Body of pancreas (tissue), 4 donors: ENCODE measurements around the gene CD44. TPM values are rescaled to one million over a fixed set of nuclear protein-coding genes. Genes with fewer than 3 reads are reported as not detected.

Experiments
- ATAC-seq: fragments of 150-250 bp; one replicate; pipeline ENCODE4 v1.9.1; 2016
- DNase-seq, 4 donors: peaks; one replicate each; pipeline ENCODE4 v3.0.0-alpha.2; 2019
- H3K27ac ChIP-seq, 4 donors: fragments of 200-600 bp; sonication (generic); 1 replicate in 3 of 4; 2 replicates in 1 of 4; pipeline versions ENCODE4 v1.5.1 to v1.6.1; 2016 to 2019; ENCODE audit warnings: mild to moderate bottlenecking in 1 of 4, mixed read lengths in 1 of 4, moderate library complexity in 1 of 4
- H3K27me3 ChIP-seq, 2 donors: fragments of 200-600 bp; sonication (generic); one replicate each; pipeline ENCODE4 v1.6.0; 2016; ENCODE audit warnings: mild to moderate bottlenecking in 1 of 2
- H3K36me3 ChIP-seq, 2 donors: fragments of 200-600 bp; sonication (generic); replicated peaks in 1 of 2; 2 replicates each; pipeline ENCODE4 v1.5.1; 2016; ENCODE audit warnings: low read depth in 2 of 2; ENCODE audit not compliant: insufficient read depth in 1 of 2
- H3K4me1 ChIP-seq: fragments of 200-600 bp; sonication (generic); one replicate; pipeline ENCODE4 v1.6.0; 2016
- H3K4me3 ChIP-seq, 2 donors: fragments of 200-600 bp; sonication (generic); 1 replicate in 1 of 2; 2 replicates in 1 of 2; pipeline ENCODE4 v1.5.1; 2016 to 2019
- H3K9me3 ChIP-seq, 3 donors: fragments of 200-600 bp; sonication (generic); 1 replicate in 2 of 3; 2 replicates in 1 of 3; pipeline ENCODE4 v1.5.1; 2016
- POLR2A ChIP-seq, 3 donors: fragments of 450-650 bp; IDR thresholded peaks; one replicate each; pipeline ENCODE4 v1.6.1; 2016; ENCODE audit warnings: antibody characterized with exemption in 3 of 3, mild to moderate bottlenecking in 2 of 3
- WGBS, 2 donors: methylation state at CpG; one replicate each; pipeline ENCODE4 v1.1.5; 2017; 5-methylcytosine and 5-hydroxymethylcytosine counted together
- intact Hi-C: fragments of 100-400 bp; cut with DNase I; formaldehyde crosslinking; loops from one replicate; pipeline ENCODE4 v1.15.1; 2023
- total RNA-seq, 2 donors: library from RNA; depleted of rRNA; stranded (reverse); fragments of >200 nt; gene quantifications; one replicate each; pipeline ENCODE4 v1.1.0, GENCODE V29; 2016
- TF ChIP-seq, protein P1 (sequence below), 7 experiments: fragments of 450-650 bp in 4 of 7; fragments of 200-600 bp in 3 of 7; sonication (generic) in 3 of 7; IDR thresholded peaks; one replicate each; pipeline ENCODE4 v1.5.1; 2016 to 2019; ENCODE audit warnings: antibody characterized with exemption in 7 of 7

Gene CD44
- total RNA-seq, 2 donors from 2014 or later = 266 to 433 TPM

DNA sequence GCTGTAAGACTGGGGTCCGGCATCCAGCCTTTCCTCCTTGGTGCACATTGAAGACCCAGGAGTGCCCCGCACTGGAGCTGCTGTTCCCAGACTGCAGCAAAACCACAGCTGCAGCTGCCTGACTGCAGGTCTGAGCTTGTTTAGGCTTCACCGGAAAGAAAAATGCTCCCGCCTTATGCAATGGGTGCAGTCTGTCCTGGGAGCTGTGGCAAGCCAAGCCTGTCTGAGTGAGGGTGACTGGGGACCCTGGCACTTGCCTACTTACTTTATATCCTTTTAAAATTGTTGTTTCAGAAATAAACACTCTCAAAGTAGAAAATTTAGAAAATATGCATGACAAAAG is 23.3 kb upstream of the CD44 start:
- Histone ChIP-seq H3K4me3 (no peak overlapping the region), H3K4me1 (peaks cover 21% of the 10 kb centered on the region), H3K27ac (no peak overlapping the region), H3K9me3 (no peaks in the 10 kb centered on the region), H3K36me3 (no peaks in the 10 kb centered on the region), H3K27me3 (no peaks in the 10 kb centered on the region)
- intact Hi-C loops = no loop called here
- no peak for DNase-seq
- ATAC-seq = no peak
- TF ChIP-seq, protein P1, sequence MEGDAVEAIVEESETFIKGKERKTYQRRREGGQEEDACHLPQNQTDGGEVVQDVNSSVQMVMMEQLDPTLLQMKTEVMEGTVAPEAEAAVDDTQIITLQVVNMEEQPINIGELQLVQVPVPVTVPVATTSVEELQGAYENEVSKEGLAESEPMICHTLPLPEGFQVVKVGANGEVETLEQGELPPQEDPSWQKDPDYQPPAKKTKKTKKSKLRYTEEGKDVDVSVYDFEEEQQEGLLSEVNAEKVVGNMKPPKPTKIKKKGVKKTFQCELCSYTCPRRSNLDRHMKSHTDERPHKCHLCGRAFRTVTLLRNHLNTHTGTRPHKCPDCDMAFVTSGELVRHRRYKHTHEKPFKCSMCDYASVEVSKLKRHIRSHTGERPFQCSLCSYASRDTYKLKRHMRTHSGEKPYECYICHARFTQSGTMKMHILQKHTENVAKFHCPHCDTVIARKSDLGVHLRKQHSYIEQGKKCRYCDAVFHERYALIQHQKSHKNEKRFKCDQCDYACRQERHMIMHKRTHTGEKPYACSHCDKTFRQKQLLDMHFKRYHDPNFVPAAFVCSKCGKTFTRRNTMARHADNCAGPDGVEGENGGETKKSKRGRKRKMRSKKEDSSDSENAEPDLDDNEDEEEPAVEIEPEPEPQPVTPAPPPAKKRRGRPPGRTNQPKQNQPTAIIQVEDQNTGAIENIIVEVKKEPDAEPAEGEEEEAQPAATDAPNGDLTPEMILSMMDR (IDR thresholded peaks at IDR 0.05) = no peak
- no peak for TF ChIP-seq POLR2A (IDR thresholded peaks at IDR 0.05)
- 94 to 95% methylated on average over 4 of the region's 4 CpGs for WGBS, 2 donors

GRCh38 chr11:35116245-35116644 is 22.7 kb upstream of the CD44 start:
- TF ChIP-seq, protein P1 (IDR thresholded peaks at IDR 0.05) = no peak
- TF ChIP-seq POLR2A (IDR thresholded peaks at IDR 0.05) = no peak
- no peaks in the 10 kb centered on the region for H3K9me3 ChIP-seq
- H3K36me3 ChIP-seq = no peaks in the 10 kb centered on the region
- no peak overlapping the region for H3K4me3 ChIP-seq
- no peak for DNase-seq
- H3K4me1 ChIP-seq = peaks cover 20% of the 10 kb centered on the region
- no peak for ATAC-seq
- 72 to 82% methylated on average over 5 of the region's 5 CpGs for WGBS, 2 donors
- intact Hi-C loops = no loop called here
- no peaks in the 10 kb centered on the region for H3K27me3 ChIP-seq
- peak overlapping the region; percentile 68 to 80 (median 70) for H3K27ac ChIP-seq

DNA sequence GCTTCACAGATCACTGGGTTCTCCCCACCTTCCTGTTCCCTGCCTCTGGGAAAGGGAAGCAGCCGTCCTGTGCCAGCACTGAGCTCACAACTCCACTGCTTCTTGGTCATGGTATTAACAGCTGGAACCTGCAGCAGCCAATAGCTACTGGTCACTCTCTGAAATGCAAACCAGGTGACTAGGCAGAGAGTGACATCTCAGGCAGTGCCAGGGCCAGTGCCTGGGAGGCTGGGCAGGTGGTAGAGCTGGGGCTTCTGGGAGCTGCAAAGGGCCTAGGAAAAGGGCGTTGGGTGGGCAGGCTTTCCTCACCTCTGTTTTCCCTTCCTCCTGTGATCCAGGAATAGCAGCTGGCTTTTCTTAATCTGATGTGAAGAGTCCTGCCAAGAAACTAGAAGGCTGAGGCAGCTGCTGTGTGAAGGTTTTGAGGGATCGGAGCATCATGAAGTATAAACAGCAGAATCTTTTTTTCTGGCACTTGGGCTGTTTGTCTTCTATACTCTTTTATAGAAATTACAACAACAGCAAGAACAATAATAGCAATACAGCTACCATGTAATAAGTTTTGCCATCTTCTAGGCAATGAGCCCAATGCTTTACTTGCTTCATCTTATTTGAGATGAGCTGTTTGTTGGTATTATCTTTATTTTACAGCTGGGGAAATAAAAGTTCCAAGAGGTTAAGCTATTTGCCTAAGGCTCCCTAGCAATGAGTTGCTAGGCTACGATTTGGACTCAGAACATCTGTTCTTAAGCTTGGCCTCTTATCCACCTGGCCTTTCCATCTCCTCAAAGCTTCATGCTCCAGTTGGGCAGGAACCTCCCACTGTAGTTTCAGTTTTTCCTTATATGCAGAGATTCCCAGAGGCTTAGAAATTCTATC is 22.0 kb upstream of the CD44 start:
- TF ChIP-seq, protein P1 (IDR thresholded peaks at IDR 0.05) = no peak
- TF ChIP-seq POLR2A (IDR thresholded peaks at IDR 0.05) = peak in 2 of 3 donors; percentile 27 to 41
- WGBS, 2 donors = 33 to 41% methylated on average over 4 of the region's 4 CpGs
- no peaks in the 10 kb centered on the region for H3K27me3 ChIP-seq
- intact Hi-C loops = no loop called here
- peaks cover 14% of the 10 kb centered on the region for H3K4me1 ChIP-seq
- H3K27ac ChIP-seq = peak overlapping the region; percentile 68 to 80 (median 70)
- no peak overlapping the region for H3K4me3 ChIP-seq
- ATAC-seq (peak; percentile 98), DNase-seq (peak; percentile 79 to 93 (median 90))
- H3K9me3 ChIP-seq = no peaks in the 10 kb centered on the region
- H3K36me3 ChIP-seq = no peaks in the 10 kb centered on the region

DNA sequence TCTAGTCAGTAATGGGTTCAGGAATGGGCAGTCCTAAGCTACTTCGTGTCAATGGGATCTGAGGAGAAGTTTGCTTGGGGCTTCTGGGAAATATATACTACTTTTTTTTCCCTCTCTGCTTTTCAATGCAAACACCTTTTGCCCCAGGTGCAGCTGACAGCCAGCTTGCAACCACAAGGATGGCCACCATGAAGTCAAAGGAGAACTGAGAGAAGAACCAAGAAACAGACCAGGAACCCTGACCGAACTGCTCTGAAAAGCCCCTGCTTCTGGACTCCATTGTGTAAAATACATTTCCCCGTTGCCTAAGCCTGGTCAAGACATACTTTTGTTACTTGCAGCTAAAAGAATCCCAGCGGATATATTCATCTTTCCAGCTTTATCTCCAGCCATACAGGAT is 20.1 kb upstream of the CD44 start:
- ATAC-seq (no peak), DNase-seq (no peak)
- H3K9me3 ChIP-seq = no peaks in the 10 kb centered on the region
- TF ChIP-seq, protein P1 (IDR thresholded peaks at IDR 0.05) = no peak
- TF ChIP-seq POLR2A (IDR thresholded peaks at IDR 0.05) = no peak
- H3K27me3 ChIP-seq = no peaks in the 10 kb centered on the region
- H3K4me3 ChIP-seq = no peak overlapping the region
- H3K4me1 ChIP-seq = peaks cover 14% of the 10 kb centered on the region
- H3K36me3 ChIP-seq = no peaks in the 10 kb centered on the region
- no peak overlapping the region for H3K27ac ChIP-seq
- 89 to 95% methylated on average over 4 of the region's 4 CpGs for WGBS, 2 donors
- intact Hi-C loops = no loop called here
